PC-9 (cell line): ENCODE results near the gene LMBR1L. TPM values are rescaled to one million over a fixed set of nuclear protein-coding genes. Genes with fewer than 3 reads are reported as not detected.
"Not testable (repeated sequence)": the region's sequence is repeated elsewhere in the genome, so short reads cannot be mapped to it uniquely, and the experiment has no call there.

ENCODE experiments used
- BruUV-seq: library from RNA; stranded (reverse); fragments of 400-500 nt; replicated peaks from 2 replicates; lab custom pipeline; 2021; lab: Mats Ljungman, UMichigan
- CTCF ChIA-PET: fragments of 300-600 bp; sonication (Branson Sonifier 250); formaldehyde crosslinking; loops from one replicate; lab custom pipeline; 2022; ENCODE audit warnings: antibody characterized with exemption; lab: Charles Lee
- POLR2A ChIA-PET: fragments of 300-600 bp; sonication (Branson Sonifier 250); formaldehyde crosslinking; loops from one replicate; lab custom pipeline; 2022; ENCODE audit warnings: antibody characterized with exemption; ENCODE audit not compliant: unreplicated experiment; lab: Charles Lee
- DNase-seq, 2 experiments: peaks; one replicate each; pipeline versions ENCODE4 v3.0.0 to v3.0.0-alpha.2; 2015 to 2022; ENCODE audit warnings: mixed read lengths in 1 of 2
- H2AFZ ChIP-seq: fragments of 200-600 bp; sonication (generic); 2 replicates; pipeline ENCODE4 v1.8.1; 2017; ENCODE audit warnings: antibody characterized with exemption
- H3F3A ChIP-seq: fragments of 200-600 bp; sonication (generic); 2 replicates; pipeline ENCODE4 v1.8.1; 2017; ENCODE audit warnings: antibody characterized with exemption, mild to moderate bottlenecking, low read depth; ENCODE audit not compliant: insufficient read depth
- H3K27ac ChIP-seq: fragments of 200-600 bp; sonication (generic); 2 replicates; pipeline ENCODE4 v1.6.1; 2016; ENCODE audit warnings: mixed run types
- H3K27me3 ChIP-seq: fragments of 200-600 bp; sonication (generic); 2 replicates; pipeline ENCODE4 v1.6.1; 2016; ENCODE audit warnings: low read depth, mixed run types; ENCODE audit not compliant: insufficient read depth
- H3K36me3 ChIP-seq: fragments of 200-600 bp; sonication (generic); 2 replicates; pipeline ENCODE4 v1.6.1; 2016; ENCODE audit warnings: low read depth, mixed run types
- H3K4me1 ChIP-seq: fragments of 200-600 bp; sonication (generic); replicated peaks from 2 replicates; pipeline ENCODE4 v1.6.1; 2016; ENCODE audit warnings: mixed run types; ENCODE audit not compliant: insufficient read depth
- H3K4me2 ChIP-seq: fragments of 200-600 bp; sonication (generic); 2 replicates; pipeline ENCODE4 v1.6.1; 2017; ENCODE audit warnings: mixed run types
- H3K4me3 ChIP-seq: fragments of 200-600 bp; sonication (generic); 2 replicates; pipeline ENCODE4 v1.6.1; 2016; ENCODE audit warnings: mixed run types
- H3K79me2 ChIP-seq: fragments of 200-600 bp; sonication (generic); 2 replicates; pipeline ENCODE4 v1.6.1; 2017; ENCODE audit warnings: low read depth, mixed run types
- H3K9me2 ChIP-seq: fragments of 200-600 bp; sonication (generic); 2 replicates; pipeline ENCODE4 v1.8.1; 2017; ENCODE audit warnings: mild to moderate bottlenecking; ENCODE audit not compliant: insufficient read depth
- H3K9me3 ChIP-seq: fragments of 200-600 bp; sonication (generic); 2 replicates; pipeline ENCODE4 v1.8.1; 2016; ENCODE audit warnings: low read depth; ENCODE audit not compliant: insufficient read depth
- H4K20me1 ChIP-seq: fragments of 200-600 bp; sonication (generic); 2 replicates; pipeline ENCODE4 v1.8.1; 2017; ENCODE audit not compliant: insufficient read depth
- CTCF ChIP-seq: fragments of 200-600 bp; sonication (generic); conservative IDR thresholded peaks from 2 replicates; pipeline ENCODE4 v1.6.1; 2017; ENCODE audit warnings: mixed run types, antibody characterized with exemption, mild to moderate bottlenecking, moderate library complexity
- EZH2 ChIP-seq: fragments of 200-600 bp; sonication (generic); IDR thresholded peaks from 2 replicates; pipeline ENCODE4 v1.8.0; 2017; ENCODE audit warnings: antibody characterized with exemption, low read depth
- intact Hi-C: fragments of 100-400 bp; cut with micrococcal nuclease; formaldehyde crosslinking; loops from one replicate; pipeline ENCODE4 v1.10.0; 2022; ENCODE audit not compliant: unreplicated experiment
- total RNA-seq: library from RNA; stranded (reverse); gene quantifications from 2 replicates; pipeline ENCODE4 v1.2.3, GENCODE V29; 2021

Gene LMBR1L
- total RNA-seq, 1 experiment from 2014 or later: 53.9 TPM

DNA sequence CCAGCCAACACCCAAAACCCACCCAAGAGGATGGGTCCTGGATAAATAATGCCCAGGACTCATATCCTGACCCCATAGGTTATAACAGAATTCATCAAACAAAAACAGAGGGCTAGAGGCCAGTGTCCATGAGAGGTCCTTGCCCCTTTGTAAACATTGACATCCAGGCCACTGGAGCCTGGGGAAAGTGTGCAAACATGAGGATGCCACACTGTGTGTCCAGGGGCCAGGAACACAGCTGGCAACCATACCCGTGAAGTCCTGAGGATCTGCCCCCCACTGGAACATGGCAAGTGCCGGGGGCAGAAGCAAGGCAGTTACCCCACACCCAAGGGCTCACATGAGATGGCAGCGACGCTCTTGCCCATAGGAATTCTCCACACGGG, 45.9 kb downstream of the LMBR1L start:
- ChIA-PET CTCF (interaction anchor here (0.6 to 2.0 kb wide), 5 partner anchors 24 to 170 kb away, joined by 4 to 15 read pairs (median 7); no protein-coding TSS in a partner anchor), POLR2A (no interaction called here)
- no peak overlapping the region for H3K27ac ChIP-seq
- no peak overlapping the region for H2AFZ ChIP-seq
- no peak overlapping the region for H3K4me3 ChIP-seq
- peaks cover 13% of the 10 kb centered on the region for H3K79me2 ChIP-seq
- BruUV-seq: no TSS peak
- DNase-seq: no peak
- H3K9me2 ChIP-seq: no peaks in the 10 kb centered on the region
- TF ChIP-seq EZH2: no peak
- no peak for TF ChIP-seq CTCF
- H3K36me3 ChIP-seq: no peaks in the 10 kb centered on the region
- H3K9me3 ChIP-seq: no peaks in the 10 kb centered on the region
- no peaks in the 10 kb centered on the region for H3K27me3 ChIP-seq
- H3K4me2 ChIP-seq: no peak overlapping the region
- intact Hi-C loops: loop anchor here (1.0 to 10.0 kb wide), 5 partner anchors 24 to 278 kb away; partner anchors contain the start of gene TUBA1C
- peaks cover 9% of the 10 kb centered on the region; the same call in 1 of the 2 replicates for H3F3A ChIP-seq
- H4K20me1 ChIP-seq: no peaks in the 10 kb centered on the region
- H3K4me1 ChIP-seq: peaks cover 12% of the 10 kb centered on the region

GRCh38 chr12:49061916-49062315, 48.7 kb downstream of the LMBR1L start:
- Histone ChIP-seq H3K79me2 (peaks cover 42% of the 10 kb centered on the region), H3K4me2 (peak overlapping the region; percentile 100), H3K4me1 (peaks cover 25% of the 10 kb centered on the region), H4K20me1 (peaks cover 22% of the 10 kb centered on the region), H3K4me3 (peak overlapping the region; percentile 87; the same call in 1 of the 2 replicates)
- H3K36me3 ChIP-seq, H3K27me3 ChIP-seq, H3F3A ChIP-seq, H3K9me3 ChIP-seq, CTCF ChIA-PET, H3K9me2 ChIP-seq, DNase-seq, H3K27ac ChIP-seq, H2AFZ ChIP-seq, POLR2A ChIA-PET, BruUV-seq: not testable (repeated sequence)
- intact Hi-C loops: loop anchor here (5.0 to 10.0 kb wide), 2 partner anchors 203 to 280 kb away; partner anchors contain the start of gene TUBA1C

DNA sequence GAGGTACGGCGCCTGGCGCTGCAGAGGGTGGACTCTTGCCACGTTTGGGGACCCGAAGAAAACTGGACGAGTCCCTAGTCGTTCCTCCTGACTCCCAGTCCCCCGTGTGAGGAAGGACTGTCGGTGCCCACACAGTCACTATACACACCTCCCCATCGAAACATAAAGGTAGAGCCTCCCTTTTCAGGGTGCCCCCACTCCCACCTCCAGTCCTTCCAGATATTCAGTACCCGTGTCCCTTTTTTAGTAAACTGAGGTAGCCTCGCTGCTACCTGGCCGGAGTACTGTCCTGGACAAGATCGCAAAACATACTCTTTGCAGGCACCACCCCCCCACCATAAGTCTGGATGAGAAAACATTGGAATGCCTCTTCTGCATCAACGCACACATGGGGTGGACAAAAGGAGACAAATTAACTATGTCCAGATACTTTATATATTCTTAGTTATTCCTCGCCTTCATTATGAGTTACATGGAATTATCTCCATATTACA, 49.4 kb downstream of the LMBR1L start:
- BruUV-seq: TSS peak; percentile 74
- Histone ChIP-seq H3K36me3 (no peaks in the 10 kb centered on the region), H3K27me3 (no peaks in the 10 kb centered on the region), H3K9me2 (no peaks in the 10 kb centered on the region), H2AFZ (peak overlapping the region; percentile 90), H3K27ac (no peak overlapping the region), H3K4me2 (peak overlapping the region; percentile 100), H3F3A (no peaks in the 10 kb centered on the region; the same call in 1 of the 2 replicates), H3K79me2 (peaks cover 49% of the 10 kb centered on the region), H4K20me1 (peaks cover 29% of the 10 kb centered on the region), H3K4me3 (peak overlapping the region; percentile 87), H3K4me1 (peaks cover 32% of the 10 kb centered on the region), H3K9me3 (no peaks in the 10 kb centered on the region)
- ChIA-PET POLR2A (no interaction called here), CTCF (no interaction called here)
- DNase-seq: no peak
- intact Hi-C loops: loop anchor here (5.0 to 10.0 kb wide), 2 partner anchors 204 to 281 kb away; partner anchors contain the start of gene TUBA1C
- no peak for TF ChIP-seq EZH2
- no peak for TF ChIP-seq CTCF
